Heart left ventricle (tissue), 13 donors: ENCODE results near the gene VPS52.
"Not testable (repeated sequence)": the region's sequence is repeated elsewhere in the genome, so short reads cannot be mapped to it uniquely, and the experiment has no call there.

Source experiments
- CTCF ChIP-seq, 12 donors: fragments of 200-600 bp; sonication (generic) in 4 of 12; IDR thresholded peaks; one replicate each; pipeline versions ENCODE4 v1.5.0 to v1.8.0; 2018 to 2022; ENCODE audit warnings: antibody characterized with exemption in 12 of 12, mild to moderate bottlenecking in 5 of 12
- POLR2A ChIP-seq, 2 donors: fragments of 450-650 bp; IDR thresholded peaks; one replicate each; pipeline ENCODE4 v1.6.1; 2017; ENCODE audit warnings: antibody characterized with exemption in 2 of 2, mild to moderate bottlenecking in 2 of 2, moderate library complexity in 2 of 2
- donor health status: ischemic (EF 13 %, LVEDD 7.1; RV severe dilation, severe dysfunction).
- donor health status: DM: no; HTN: yes; CAD: no.
- donor health status: DM: no; HTN: no; CAD: no.
- donor health status: ischemic (EF 25% LVEDD 6.9; RV normal size, moderate dysfunction).
- donor health status: ischemic (EF 25% LVEDD 5.7; RV mildly dilated, moderate dysfunction).
- donor health status: ischemic (EF 35%, LVEDD 5.7; RV mildly dilated, moderate dysfunction).
- donor health status: nonischemic (EF 11% LVEDD 7.7; RV severe dilation, severe dysfunction).
- donor health status: DM: yes; HTN: yes; CAD: no.
- donor health status: PGD.
- donor health status: ischemic (EF 29% LVEDD 5.4; RV normal size, mild dysfunction).
- donor health status: nonischemic (EF 23%, LVEDD 6.1; RV moderate dilation, normal function).

- TF ChIP-seq POLR2A, CTCF (IDR thresholded peaks at IDR 0.05): not testable (repeated sequence)
These were observed 45.1 kb downstream of the VPS52 start for GRCh38 chr6:33226503-33227120.
